ENCODE measurements around the gene PKN1.

DNA sequence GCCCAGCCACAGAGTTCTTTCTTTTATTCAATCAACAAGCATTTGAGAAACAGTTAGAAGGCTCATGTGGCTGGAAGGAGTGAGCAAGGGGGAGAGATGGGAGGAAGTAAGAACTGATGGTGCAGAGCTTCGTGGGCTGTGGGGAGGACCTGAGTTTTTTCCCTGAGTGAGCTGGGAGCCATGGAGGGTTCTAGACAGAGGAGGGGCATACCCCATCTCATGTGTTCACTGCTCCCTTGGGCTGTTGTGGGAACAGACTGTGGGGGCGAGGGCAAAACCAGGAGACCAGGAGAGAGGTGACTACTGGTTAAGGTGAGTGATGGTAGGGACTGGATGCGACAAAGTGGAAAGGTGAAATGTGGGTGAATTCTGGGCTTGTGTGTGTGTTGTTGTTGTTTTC lies 2.4 kb upstream of the PKN1 start:
- no peak for TF ChIP-seq CTCF (optimal IDR thresholded peaks at IDR 0.05 in 1 of 3, IDR thresholded peaks at IDR 0.05 in 1 of 3, conservative IDR thresholded peaks at IDR 0.05 in 1 of 3; ENCODE audit: extremely low read depth in 1 of 3, insufficient read depth in 2 of 3, low read length in 3 of 3)
- no peak for TF ChIP-seq EZH2 (IDR thresholded peaks at IDR 0.05; ENCODE audit: low read length)
